AG04449 (cell line): Measurements from ENCODE around the gene IL7R.

ENCODE experiments used
- CTCF ChIA-PET: fragments of 350-600 bp; formaldehyde crosslinking; extraction: SDS; loops from one replicate; lab custom pipeline; 2021; ENCODE audit warnings: antibody characterized with exemption; lab: Yijun Ruan, JAX
- POLR2A ChIA-PET: fragments of 400-600, 350-600 bp; formaldehyde crosslinking; extraction: SDS; loops from one replicate; lab custom pipeline; 2020; ENCODE audit warnings: antibody characterized with exemption, inconsistent platforms; lab: Yijun Ruan, JAX
- DNase-seq: peaks from one replicate; pipeline ENCODE4 v3.0.0-alpha.2; 2010; ENCODE audit warnings: low read depth, low spot score
- H3K4me3 ChIP-seq: 2 replicates; pipeline ENCODE4 v1.5.1; 2011; ENCODE audit warnings: low read depth, mild to moderate bottlenecking, control low read depth, low read length
- TF ChIP-seq, protein P1 (sequence below): IDR thresholded peaks from one replicate; pipeline ENCODE4 v1.5.1; 2011; ENCODE audit warnings: mild to moderate bottlenecking, moderate library complexity, low read length, control low read depth, inconsistent platforms; ENCODE audit not compliant: insufficient read depth; ENCODE audit errors: missing control alignments

Gene IL7R

DNA sequence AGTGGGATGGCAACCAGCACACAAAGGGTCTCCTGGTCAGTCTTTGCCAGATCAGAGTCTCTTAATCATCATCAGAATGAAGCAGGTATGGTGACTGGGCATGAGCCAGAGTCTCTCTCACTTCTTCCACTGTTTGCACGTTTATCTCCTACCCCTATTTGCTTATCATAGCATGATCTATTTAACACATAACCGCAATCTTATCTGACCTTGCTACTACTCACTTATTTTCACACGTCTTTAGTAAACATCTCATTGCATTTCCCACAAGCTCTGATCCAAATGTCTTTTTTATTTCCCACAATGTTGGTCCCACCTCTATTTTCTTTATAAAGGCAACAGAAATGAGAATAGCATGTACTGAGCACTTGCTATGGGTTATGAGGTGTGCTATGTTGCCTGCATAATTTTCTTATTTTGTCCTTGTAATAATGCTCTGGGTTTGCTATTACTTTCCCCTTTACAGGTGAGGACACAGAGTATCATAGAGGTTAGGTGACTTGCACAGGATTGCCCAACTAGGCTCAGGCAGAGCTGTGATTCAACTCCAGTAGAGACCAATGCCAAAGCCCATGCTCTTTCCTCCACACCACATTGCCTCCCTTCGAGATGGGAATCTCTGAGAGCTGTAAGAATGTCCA lies 39.7 kb upstream of the IL7R start:
- TF ChIP-seq, protein P1, sequence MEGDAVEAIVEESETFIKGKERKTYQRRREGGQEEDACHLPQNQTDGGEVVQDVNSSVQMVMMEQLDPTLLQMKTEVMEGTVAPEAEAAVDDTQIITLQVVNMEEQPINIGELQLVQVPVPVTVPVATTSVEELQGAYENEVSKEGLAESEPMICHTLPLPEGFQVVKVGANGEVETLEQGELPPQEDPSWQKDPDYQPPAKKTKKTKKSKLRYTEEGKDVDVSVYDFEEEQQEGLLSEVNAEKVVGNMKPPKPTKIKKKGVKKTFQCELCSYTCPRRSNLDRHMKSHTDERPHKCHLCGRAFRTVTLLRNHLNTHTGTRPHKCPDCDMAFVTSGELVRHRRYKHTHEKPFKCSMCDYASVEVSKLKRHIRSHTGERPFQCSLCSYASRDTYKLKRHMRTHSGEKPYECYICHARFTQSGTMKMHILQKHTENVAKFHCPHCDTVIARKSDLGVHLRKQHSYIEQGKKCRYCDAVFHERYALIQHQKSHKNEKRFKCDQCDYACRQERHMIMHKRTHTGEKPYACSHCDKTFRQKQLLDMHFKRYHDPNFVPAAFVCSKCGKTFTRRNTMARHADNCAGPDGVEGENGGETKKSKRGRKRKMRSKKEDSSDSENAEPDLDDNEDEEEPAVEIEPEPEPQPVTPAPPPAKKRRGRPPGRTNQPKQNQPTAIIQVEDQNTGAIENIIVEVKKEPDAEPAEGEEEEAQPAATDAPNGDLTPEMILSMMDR = no peak
- POLR2A ChIA-PET = no interaction called here
- CTCF ChIA-PET = interaction anchor here (1.0 to 1.2 kb wide), 2 partner anchors 16 to 39 kb away, joined by 3 to 4 read pairs; no protein-coding TSS in a partner anchor
- no peak for DNase-seq
- H3K4me3 ChIP-seq = no peak overlapping the region

DNA sequence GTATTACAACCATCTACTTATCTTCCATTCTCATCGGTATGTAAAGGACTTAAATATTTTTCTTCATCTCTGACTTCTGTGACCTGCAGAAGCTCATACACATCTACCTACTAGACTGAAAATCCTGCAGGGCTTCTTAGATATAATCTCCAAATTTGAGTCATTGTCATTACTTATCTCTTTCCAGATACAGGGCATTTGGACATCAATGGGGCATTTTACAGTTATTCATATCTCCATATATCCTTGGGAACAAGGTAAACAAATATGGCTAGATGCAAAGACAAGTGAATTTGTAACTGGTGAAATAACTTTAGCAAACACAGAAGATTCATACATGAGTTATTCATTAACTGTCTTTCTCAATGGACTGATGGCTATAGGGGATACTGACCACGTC lies 37.7 kb upstream of the IL7R start:
- CTCF ChIA-PET = no interaction called here
- POLR2A ChIA-PET = no interaction called here
- TF ChIP-seq, protein P1 = no peak
- no peak for DNase-seq
- no peak overlapping the region for H3K4me3 ChIP-seq

DNA sequence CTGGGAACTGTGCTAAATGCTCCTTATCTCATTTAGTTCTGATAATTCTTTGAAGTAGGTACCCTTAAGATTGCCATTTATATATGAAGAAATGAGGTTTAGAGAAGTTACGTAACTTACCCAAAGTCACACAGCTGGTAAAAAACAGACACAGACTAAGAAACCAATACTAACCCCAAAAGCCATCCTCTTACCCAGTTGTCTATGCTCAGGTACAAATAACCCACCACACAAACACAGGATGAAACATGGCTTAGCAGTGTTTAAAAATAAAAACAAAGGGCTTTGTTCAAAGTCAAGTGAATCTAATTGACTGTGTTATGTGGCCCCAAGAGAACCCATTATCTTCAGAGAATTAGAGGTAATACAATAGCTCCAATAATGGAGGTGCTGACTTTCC lies 37.0 kb upstream of the IL7R start:
- no peak for DNase-seq
- TF ChIP-seq, protein P1 = no peak
- H3K4me3 ChIP-seq = no peak overlapping the region
- CTCF ChIA-PET = interaction anchor here (0.9 to 2.4 kb wide), 2 partner anchors 11 to 42 kb away, joined by 3 to 5 read pairs; no protein-coding TSS in a partner anchor
- POLR2A ChIA-PET = no interaction called here

DNA sequence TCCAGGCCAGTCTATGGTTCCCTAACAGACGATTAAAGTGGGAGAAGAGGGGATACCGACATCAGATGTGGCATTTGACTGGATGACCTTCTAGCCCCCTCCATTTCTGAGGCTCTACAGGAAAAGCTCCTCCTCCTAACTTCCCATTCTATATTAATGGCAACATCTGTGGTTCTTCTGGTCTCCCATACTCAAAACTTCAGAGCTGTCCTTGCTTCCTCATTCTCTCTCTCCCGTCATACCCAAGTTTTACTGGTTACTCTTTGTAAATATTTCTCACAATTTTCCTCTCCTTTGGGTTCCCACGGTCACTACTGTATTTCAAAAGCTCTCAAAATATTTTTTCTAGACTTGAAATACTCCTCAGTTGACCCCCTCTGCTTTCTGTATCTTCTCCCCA lies 36.0 kb upstream of the IL7R start:
- no peak for DNase-seq
- CTCF ChIA-PET = interaction anchor here (2.4 kb wide), 1 partner anchor 10 kb away, joined by 5 read pairs; no protein-coding TSS in a partner anchor
- POLR2A ChIA-PET = no interaction called here
- H3K4me3 ChIP-seq = no peak overlapping the region
- TF ChIP-seq, protein P1 = no peak

DNA sequence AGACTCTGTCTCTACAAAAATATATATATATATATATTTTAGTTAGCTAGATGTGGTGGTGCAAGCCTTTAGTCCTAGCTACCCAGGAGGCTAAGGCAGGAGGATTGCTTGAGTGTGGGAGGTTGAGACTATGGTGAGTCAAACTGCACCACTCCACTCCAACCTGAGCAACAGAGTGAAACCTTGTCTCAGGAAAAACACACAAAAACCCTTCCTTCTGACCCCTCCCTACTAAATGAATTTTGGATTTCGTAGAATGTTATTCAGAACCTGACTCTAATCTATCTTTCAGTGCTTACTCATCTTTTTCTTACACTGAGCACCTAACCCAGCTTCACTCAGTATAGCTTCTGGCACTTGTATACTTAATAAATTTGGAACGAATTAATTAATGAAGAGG lies 35.2 kb upstream of the IL7R start:
- CTCF ChIA-PET = interaction anchor here (1.9 to 2.4 kb wide), 2 partner anchors 9 to 44 kb away, joined by 5 to 7 read pairs; no protein-coding TSS in a partner anchor
- no peak overlapping the region for H3K4me3 ChIP-seq
- POLR2A ChIA-PET = no interaction called here
- TF ChIP-seq, protein P1 = no peak
- DNase-seq = no peak

DNA sequence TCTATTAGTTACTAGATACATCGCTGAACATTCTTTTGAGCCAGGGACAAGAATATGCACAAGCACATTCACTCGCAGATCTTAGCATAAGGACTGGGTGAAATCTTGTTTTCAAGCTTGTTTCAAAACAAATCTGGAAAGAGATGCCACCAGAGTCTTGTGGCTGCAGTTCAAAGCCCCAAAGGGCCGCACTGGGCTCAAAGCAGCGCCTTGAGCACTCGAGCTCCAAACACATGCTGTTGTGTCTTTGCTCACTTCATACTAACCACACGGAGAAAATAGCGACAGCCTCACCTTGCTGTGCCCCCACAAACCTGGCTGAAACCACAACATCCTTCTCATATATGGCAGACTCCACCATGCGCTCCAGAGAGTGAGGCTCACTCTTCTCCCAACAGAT lies 34.2 kb upstream of the IL7R start:
- TF ChIP-seq, protein P1 = no peak
- no peak for DNase-seq
- ChIA-PET CTCF (interaction anchor here (1.9 kb wide), 1 partner anchor 45 kb away, joined by 7 read pairs; no protein-coding TSS in a partner anchor), POLR2A (no interaction called here)
- H3K4me3 ChIP-seq = no peak overlapping the region
